ENCODE measurements around the gene PLXNA3.

GRCh38 chrX:154426916-154427770 is 30.9 kb upstream of the PLXNA3 start:
- TF ChIP-seq CTCF (IDR thresholded peaks at IDR 0.05 in 2 of 3, conservative IDR thresholded peaks at IDR 0.05 in 1 of 3; ENCODE audit: borderline replicate concordance in 1 of 3, insufficient read depth in 1 of 3, low read depth in 2 of 3, low read length in 2 of 3) (no peak), SIN3A (IDR thresholded peaks at IDR 0.05; ENCODE audit: low read depth) (no peak), CEBPB (IDR thresholded peaks at IDR 0.05; ENCODE audit: low read depth) (no peak), POLR2A (IDR thresholded peaks at IDR 0.05; ENCODE audit: borderline replicate concordance, extremely low read depth, insufficient read depth, insufficient read length) (no peak), MAX (IDR thresholded peaks at IDR 0.05) (no peak), YY1 (IDR thresholded peaks at IDR 0.05; ENCODE audit: extremely low read depth, insufficient replicate concordance, low read depth, low read length) (no peak), CBX3 (IDR thresholded peaks at IDR 0.05; ENCODE audit: low read depth) (no peak)
